HepG2 (cell line): ENCODE results near the gene EOGT. TPM values are rescaled to one million over a fixed set of nuclear protein-coding genes. Genes with fewer than 3 reads are reported as not detected.

Experiments
- ATAC-seq: fragments of 200-7000 bp; cut with Tn5 transposase; 3 replicates; pipeline ENCODE4 v1.9.1; 2020; ENCODE audit warnings: mild to moderate bottlenecking, moderate library complexity
- BruUV-seq: library from RNA; stranded (reverse); fragments of 400-500 nt; replicated peaks from 2 replicates; lab custom pipeline; 2021; lab: Mats Ljungman, UMichigan
- CTCF ChIA-PET: fragments of 300-600 bp; formaldehyde crosslinking; extraction: SDS; loops from one replicate; lab custom pipeline; 2021; ENCODE audit warnings: low total read pairs, inconsistent platforms, low intra/inter-chr PET ratio; lab: Yijun Ruan, JAX
- POLR2A ChIA-PET: fragments of 350-600 bp; sonication (Branson Sonifier 250); formaldehyde crosslinking; loops from one replicate; lab custom pipeline; 2020; ENCODE audit warnings: antibody characterized with exemption, inconsistent platforms; lab: Yijun Ruan, JAX
- DNase-seq: peaks from one replicate; pipeline ENCODE4 v3.0.0-alpha.2; 2015; ENCODE audit warnings: low spot score
- FAIRE-seq: peaks from 3 replicates; lab custom pipeline; 2011; peaks lifted over from hg19 to GRCh38; lab: Jason Lieb, UNC
- H2AFZ ChIP-seq: one replicate; pipeline ENCODE4 v1.6.1; 2011; ENCODE audit warnings: low read length, inconsistent platforms
- H3K27ac ChIP-seq: fragments of 300-600 bp; 3 replicates; pipeline ENCODE4 v1.8.0; 2011; ENCODE audit warnings: mixed run types, mild to moderate bottlenecking, mixed read lengths, low read length, inconsistent platforms; ENCODE audit not compliant: insufficient read depth; ENCODE audit errors: extremely low read length
- H3K27me3 ChIP-seq, 2 experiments: fragments of 200-600 bp in 1 of 2; 2 replicates in 1 of 2; 3 replicates in 1 of 2; pipeline versions ENCODE4 v1.6.0 to v1.8.0; 2011; ENCODE audit warnings: low read length in 2 of 2, mild to moderate bottlenecking in 2 of 2, moderate library complexity in 2 of 2, inconsistent platforms in 1 of 2; ENCODE audit not compliant: insufficient read depth in 2 of 2, control insufficient read depth in 1 of 2
- H3K36me3 ChIP-seq, 2 experiments: fragments of 200-600 bp in 1 of 2; replicated peaks in 1 of 2; 2 replicates in 1 of 2; 3 replicates in 1 of 2; pipeline versions ENCODE4 v1.5.1 to v1.8.0; 2011; ENCODE audit warnings: low read length in 2 of 2, inconsistent platforms in 1 of 2; ENCODE audit not compliant: insufficient read depth in 2 of 2, control insufficient read depth in 1 of 2
- H3K4me1 ChIP-seq: 2 replicates; pipeline ENCODE4 v1.5.1; 2012; ENCODE audit warnings: low read length, inconsistent platforms; ENCODE audit not compliant: insufficient read depth
- H3K4me2 ChIP-seq: 2 replicates; pipeline ENCODE4 v1.6.0; 2011; ENCODE audit warnings: low read depth, low read length, inconsistent platforms
- H3K4me3 ChIP-seq, 3 experiments: fragments of 200-600 bp in 1 of 3; sonication (generic), shearing (Covaris generic) in 1 of 3; replicated peaks in 1 of 3; 2 replicates each; pipeline ENCODE4 v1.5.1; 2011 to 2016; ENCODE audit warnings: low read length in 3 of 3, inconsistent platforms in 2 of 3, low read depth in 2 of 3, mild to moderate bottlenecking in 2 of 3, control low read depth in 1 of 3, mixed read lengths in 1 of 3; ENCODE audit not compliant: insufficient read depth in 1 of 3
- H3K79me2 ChIP-seq: one replicate; pipeline ENCODE4 v1.6.1; 2011; ENCODE audit warnings: low read length, inconsistent platforms; ENCODE audit not compliant: insufficient read depth
- H3K9ac ChIP-seq: 2 replicates; pipeline ENCODE4 v1.6.0; 2011; ENCODE audit warnings: mild to moderate bottlenecking, low read depth, low read length, inconsistent platforms; ENCODE audit not compliant: insufficient read depth
- H3K9me3 ChIP-seq: 2 replicates; pipeline ENCODE4 v1.5.1; 2012; ENCODE audit warnings: mild to moderate bottlenecking, low read length
- H4K20me1 ChIP-seq: 2 replicates; pipeline ENCODE4 v1.6.0; 2011; ENCODE audit warnings: inconsistent platforms, mild to moderate bottlenecking, low read length, moderate library complexity; ENCODE audit not compliant: insufficient read depth
- ARNT ChIP-seq: fragments of 450-650 bp; IDR thresholded peaks from 2 replicates; pipeline ENCODE4 v1.6.1; 2017
- FOXK1 ChIP-seq: sonication (generic); formaldehyde crosslinking; IDR thresholded peaks from 2 replicates; pipeline ENCODE4 v1.4.0; 2020; ENCODE audit warnings: low read depth, missing genetic modification reagents, borderline replicate concordance
- HNF4G ChIP-seq, 2 experiments: sonication (generic) in 1 of 2; formaldehyde crosslinking in 1 of 2; IDR thresholded peaks; 2 replicates each; pipeline versions ENCODE4 v1.4.0 to v1.6.1; 2011 to 2020; ENCODE audit warnings: borderline replicate concordance in 2 of 2, low read depth in 2 of 2, mild to moderate bottlenecking in 2 of 2, low read length in 1 of 2, missing genetic modification reagents in 1 of 2, moderate library complexity in 1 of 2
- IKZF4 ChIP-seq: sonication (generic); formaldehyde crosslinking; IDR thresholded peaks from 2 replicates; pipeline ENCODE4 v1.5.1; 2020; ENCODE audit warnings: borderline replicate concordance, mild to moderate bottlenecking, low read depth, missing genetic modification reagents; ENCODE audit errors: not compliant biosample characterization
- KDM6A ChIP-seq: IDR thresholded peaks from 2 replicates; pipeline ENCODE4 v1.6.1; 2016; ENCODE audit warnings: low read depth
- KLF6 ChIP-seq: IDR thresholded peaks from 2 replicates; pipeline ENCODE4 v1.8.0; 2016; ENCODE audit warnings: missing biosample characterization, missing genetic modification reagents
- LCORL ChIP-seq, 2 experiments: fragments of 450-650 bp in 1 of 2; sonication (generic) in 1 of 2; formaldehyde crosslinking in 1 of 2; IDR thresholded peaks; 2 replicates each; pipeline versions ENCODE4 v1.5.0 to v1.6.1; 2017 to 2020; ENCODE audit warnings: antibody characterized with exemption in 1 of 2, missing genetic modification reagents in 1 of 2
- MAFG ChIP-seq: sonication (generic); formaldehyde crosslinking; IDR thresholded peaks from 2 replicates; pipeline ENCODE4 v1.5.1; 2020; ENCODE audit warnings: mild to moderate bottlenecking, missing genetic modification reagents
- NFRKB ChIP-seq: fragments of 450-650 bp; IDR thresholded peaks from 2 replicates; pipeline ENCODE4 v1.6.1; 2017
- NFYC ChIP-seq: IDR thresholded peaks from 2 replicates; pipeline ENCODE4 v1.6.1; 2016; ENCODE audit warnings: missing genetic modification reagents, missing compliant biosample characterization
- YY1 ChIP-seq: IDR thresholded peaks from 2 replicates; pipeline ENCODE4 v1.6.1; 2011; ENCODE audit warnings: low read length, low read depth, moderate library complexity, mild to moderate bottlenecking; ENCODE audit not compliant: insufficient read depth, insufficient replicate concordance
- ZFY ChIP-seq: sonication (generic); formaldehyde crosslinking; IDR thresholded peaks from 2 replicates; pipeline ENCODE4 v1.4.0; 2020; ENCODE audit warnings: missing genetic modification reagents
- ZNF263 ChIP-seq: sonication (generic); formaldehyde crosslinking; IDR thresholded peaks from 2 replicates; pipeline ENCODE4 v1.4.0; 2020; ENCODE audit warnings: missing genetic modification reagents
- ZNF3 ChIP-seq: IDR thresholded peaks from 2 replicates; pipeline ENCODE4 v1.7.0; 2017; ENCODE audit warnings: inconsistent platforms
- ZNF460 ChIP-seq: sonication (generic); formaldehyde crosslinking; IDR thresholded peaks from 2 replicates; pipeline ENCODE4 v1.5.1; 2020; ENCODE audit warnings: missing genetic modification reagents, mild to moderate bottlenecking, borderline replicate concordance
- ZNF678 ChIP-seq: sonication (generic); formaldehyde crosslinking; IDR thresholded peaks from 2 replicates; pipeline ENCODE4 v1.4.0; 2020; ENCODE audit warnings: mild to moderate bottlenecking, missing genetic modification reagents
- ZNF724P ChIP-seq: sonication (generic); formaldehyde crosslinking; IDR thresholded peaks from 2 replicates; pipeline ENCODE4 v1.8.0; 2022; ENCODE audit warnings: missing genetic modification reagents, borderline replicate concordance
- ZNF776 ChIP-seq: sonication (generic); formaldehyde crosslinking; IDR thresholded peaks from 2 replicates; pipeline ENCODE4 v1.4.0; 2020; ENCODE audit warnings: mild to moderate bottlenecking, missing genetic modification reagents
- ZNF83 ChIP-seq: sonication (generic); formaldehyde crosslinking; IDR thresholded peaks from 2 replicates; pipeline ENCODE4 v1.4.0; 2020; ENCODE audit warnings: missing genetic modification reagents, mild to moderate bottlenecking, borderline replicate concordance
- ZNF879 ChIP-seq: sonication (generic); formaldehyde crosslinking; IDR thresholded peaks from 2 replicates; pipeline ENCODE4 v1.8.1; 2023; ENCODE audit warnings: missing genetic modification reagents
- WGBS: methylation state at CpG from one replicate; pipeline ENCODE4 v1.1.6; 2017; ENCODE audit warnings: low lambda C conversion rate; 5-methylcytosine and 5-hydroxymethylcytosine counted together
- in situ Hi-C: cut with HindIII; loops from 2 replicates; pipeline ENCODE4 v1.10.0; 2017; ENCODE audit warnings: low pct_unique_long_range_greater_than_20kb; ENCODE audit not compliant: extremely low pct_ligation_motif_present
- intact Hi-C: fragments of 100-400 bp; cut with micrococcal nuclease; formaldehyde crosslinking; loops from one replicate; pipeline ENCODE4 v1.10.0; 2022; ENCODE audit not compliant: unreplicated experiment
- polyA plus RNA-seq, 8 experiments: library from polyadenylated mRNA; depleted of rRNA in 3 of 8; stranded (reverse) in 7 of 8; unstranded in 1 of 8; fragments of >200 nt; fragmentation: Illumina TruSeq in 4 of 8; extraction: Trizol in 4 of 8; gene quantifications; 2 replicates each; pipeline versions ENCODE4 v1.2.1 to v1.2.3, GENCODE V29; 2011 to 2016; ENCODE audit warnings: low read depth in 4 of 8, missing spikeins in 1 of 8, mixed read lengths in 1 of 8; ENCODE audit not compliant: insufficient read depth in 1 of 8
- total RNA-seq, 5 experiments: library from RNA; depleted of rRNA; stranded (reverse); fragments of >200 nt; fragmentation: Illumina TruSeq; extraction: Trizol; gene quantifications; 2 replicates each; pipeline ENCODE4 v1.2.3, GENCODE V29; 2016; ENCODE audit warnings: low read depth in 1 of 5
- TF ChIP-seq, protein P1 (sequence below): conservative IDR thresholded peaks from 2 replicates; pipeline ENCODE4 v1.6.1; 2018; ENCODE audit warnings: missing genetic modification reagents
- TF ChIP-seq, protein P2 (sequence below): sonication (generic); formaldehyde crosslinking; IDR thresholded peaks from 2 replicates; pipeline ENCODE4 v1.5.1; 2020; ENCODE audit warnings: missing genetic modification reagents, mild to moderate bottlenecking, borderline replicate concordance
- TF ChIP-seq, protein P3 (sequence below): IDR thresholded peaks from 2 replicates; pipeline ENCODE4 v1.6.1; 2016

The EOGT gene
- total and polyA plus RNA-seq, 2 of the 13 experiments (the other 11 are each of a cell fraction or from before 2014, with no cell fraction given) = 4.5 to 18.6 TPM

DNA sequence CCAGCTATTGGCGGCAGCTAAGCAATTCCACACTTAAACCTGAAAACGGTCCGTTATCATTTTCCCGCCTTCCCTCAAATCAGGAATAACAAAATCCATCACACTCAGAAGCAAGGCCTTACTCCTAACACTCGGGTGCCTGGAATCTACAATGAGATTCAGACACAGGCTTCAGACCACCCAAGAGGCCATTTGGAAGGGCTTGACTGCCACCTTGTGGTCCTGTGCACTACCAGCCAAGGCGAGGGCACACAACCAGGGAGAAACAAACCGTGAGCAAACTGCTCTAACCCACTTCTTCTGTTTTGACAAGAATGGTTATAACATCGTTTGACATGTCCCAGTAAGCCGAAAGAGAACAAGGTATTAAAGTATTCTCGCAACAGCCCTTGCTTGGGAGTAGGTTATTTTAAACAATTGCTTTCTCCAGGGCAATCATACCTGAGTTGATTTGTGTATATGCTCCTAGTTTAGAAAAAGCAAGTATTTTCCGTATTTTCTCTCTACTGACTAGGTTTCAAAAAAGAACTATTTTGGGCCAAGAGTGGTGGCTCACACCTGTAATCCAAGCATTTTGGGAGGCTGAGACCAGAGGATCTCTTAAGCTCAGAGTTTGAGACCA, 41.0 kb downstream of the EOGT start (continued):
- TF ChIP-seq ZNF460 = no peak
- no peak for TF ChIP-seq KDM6A (CRISPR knock-in tag)
- peak; percentile 22 for TF ChIP-seq YY1
- TF ChIP-seq ZNF83 (CRISPR knock-in tag) = no peak
- TF ChIP-seq FOXK1 (CRISPR knock-in tag) = no peak
- TF ChIP-seq KLF6 (CRISPR knock-in tag) = peak; percentile 53; the same call in 1 of the 2 replicates
- no peak for TF ChIP-seq ZFY (CRISPR knock-in tag)
- TF ChIP-seq LCORL (IDR thresholded peaks at IDR 0.05) = no peak
- no peak for TF ChIP-seq LCORL (CRISPR knock-in tag; IDR thresholded peaks at IDR 0.05)
- TF ChIP-seq, all 625 proteins: peak for 15

DNA sequence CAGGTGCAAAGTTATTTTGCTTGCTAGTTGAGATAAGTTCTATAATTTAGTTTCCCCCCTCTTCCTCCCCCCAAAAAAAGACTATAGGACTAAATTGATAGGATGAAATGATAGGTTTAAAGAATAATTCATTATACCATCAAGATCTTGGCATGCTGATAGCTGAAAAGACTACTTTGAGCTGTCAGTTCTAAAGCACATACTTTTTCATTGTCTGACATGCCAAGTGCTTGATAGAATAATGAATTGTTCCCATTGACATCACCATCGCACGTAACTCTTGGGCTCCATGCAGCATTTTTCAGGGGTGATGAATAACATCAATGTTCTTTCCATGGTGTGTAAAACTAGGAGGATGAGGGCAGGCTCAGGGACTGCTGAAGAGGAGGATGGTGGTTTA, 48.8 kb downstream of the EOGT start:
- no peak for FAIRE-seq
- H3K4me1 ChIP-seq = no peaks in the 10 kb centered on the region
- ChIA-PET POLR2A (no interaction called here), CTCF (no interaction called here)
- WGBS = 73% methylated on average over 2 of the region's 2 CpGs
- no peak overlapping the region for H3K4me3 ChIP-seq
- H3K4me2 ChIP-seq = no peak overlapping the region
- H3K27ac ChIP-seq = no peak overlapping the region
- H3K9me3 ChIP-seq = no peaks in the 10 kb centered on the region
- no peak for DNase-seq
- intact Hi-C loops (no loop called here), in situ Hi-C loops (no loop called here)
- H4K20me1 ChIP-seq = no peaks in the 10 kb centered on the region
- H3K79me2 ChIP-seq = no peaks in the 10 kb centered on the region
- H2AFZ ChIP-seq = no peak overlapping the region
- no peak for ATAC-seq
- peaks cover 2 to 9% of the 10 kb centered on the region in 2 experiments; a peak in 3 of 5 replicates for H3K27me3 ChIP-seq
- no peak overlapping the region for H3K9ac ChIP-seq
- H3K36me3 ChIP-seq = no peaks in the 10 kb centered on the region
- no TSS peak for BruUV-seq
- TF ChIP-seq, protein P1, sequence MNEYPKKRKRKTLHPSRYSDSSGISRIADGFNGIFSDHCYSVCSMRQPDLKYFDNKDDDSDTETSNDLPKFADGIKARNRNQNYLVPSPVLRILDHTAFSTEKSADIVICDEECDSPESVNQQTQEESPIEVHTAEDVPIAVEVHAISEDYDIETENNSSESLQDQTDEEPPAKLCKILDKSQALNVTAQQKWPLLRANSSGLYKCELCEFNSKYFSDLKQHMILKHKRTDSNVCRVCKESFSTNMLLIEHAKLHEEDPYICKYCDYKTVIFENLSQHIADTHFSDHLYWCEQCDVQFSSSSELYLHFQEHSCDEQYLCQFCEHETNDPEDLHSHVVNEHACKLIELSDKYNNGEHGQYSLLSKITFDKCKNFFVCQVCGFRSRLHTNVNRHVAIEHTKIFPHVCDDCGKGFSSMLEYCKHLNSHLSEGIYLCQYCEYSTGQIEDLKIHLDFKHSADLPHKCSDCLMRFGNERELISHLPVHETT (CRISPR knock-in tag) = no peak
- TF ChIP-seq, protein P2, sequence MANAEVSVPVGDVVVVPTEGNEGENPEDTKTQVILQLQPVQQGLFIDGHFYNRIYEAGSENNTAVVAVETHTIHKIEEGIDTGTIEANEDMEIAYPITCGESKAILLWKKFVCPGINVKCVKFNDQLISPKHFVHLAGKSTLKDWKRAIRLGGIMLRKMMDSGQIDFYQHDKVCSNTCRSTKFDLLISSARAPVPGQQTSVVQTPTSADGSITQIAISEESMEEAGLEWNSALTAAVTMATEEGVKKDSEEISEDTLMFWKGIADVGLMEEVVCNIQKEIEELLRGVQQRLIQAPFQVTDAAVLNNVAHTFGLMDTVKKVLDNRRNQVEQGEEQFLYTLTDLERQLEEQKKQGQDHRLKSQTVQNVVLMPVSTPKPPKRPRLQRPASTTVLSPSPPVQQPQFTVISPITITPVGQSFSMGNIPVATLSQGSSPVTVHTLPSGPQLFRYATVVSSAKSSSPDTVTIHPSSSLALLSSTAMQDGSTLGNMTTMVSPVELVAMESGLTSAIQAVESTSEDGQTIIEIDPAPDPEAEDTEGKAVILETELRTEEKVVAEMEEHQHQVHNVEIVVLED (CRISPR knock-in tag) = no peak
- TF ChIP-seq NFYC (no peak), ZNF879 (CRISPR knock-in tag) (no peak), ZNF3 (CRISPR knock-in tag) (no peak), IKZF4 (CRISPR knock-in tag) (no peak), HNF4G (IDR thresholded peaks at IDR 0.05; ENCODE audit: borderline replicate concordance, low read depth, low read length) (no peak), HNF4G (CRISPR knock-in tag; IDR thresholded peaks at IDR 0.05; ENCODE audit: borderline replicate concordance, low read depth) (no peak), NFRKB (no peak), ZNF678 (CRISPR knock-in tag) (no peak), ZNF776 (no peak), MAFG (CRISPR knock-in tag) (no peak), ARNT (no peak), ZNF724P (no peak), ZNF263 (no peak)
- TF ChIP-seq, protein P3, sequence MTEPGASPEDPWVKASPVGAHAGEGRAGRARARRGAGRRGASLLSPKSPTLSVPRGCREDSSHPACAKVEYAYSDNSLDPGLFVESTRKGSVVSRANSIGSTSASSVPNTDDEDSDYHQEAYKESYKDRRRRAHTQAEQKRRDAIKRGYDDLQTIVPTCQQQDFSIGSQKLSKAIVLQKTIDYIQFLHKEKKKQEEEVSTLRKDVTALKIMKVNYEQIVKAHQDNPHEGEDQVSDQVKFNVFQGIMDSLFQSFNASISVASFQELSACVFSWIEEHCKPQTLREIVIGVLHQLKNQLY (CRISPR knock-in tag) = no peak
